Spleen (tissue), 11 donors: ENCODE data around the gene NPR2. TPM values are rescaled to one million over a fixed set of nuclear protein-coding genes. Genes with fewer than 3 reads are reported as not detected.

ENCODE experiments used
- DNase-seq: peaks from one replicate; pipeline ENCODE4 v3.0.0-alpha.2; 2020
- H3K27ac ChIP-seq, 8 donors: fragments of 200-600 bp; sonication (generic) in 7 of 8; 1 replicate in 4 of 8; 2 replicates in 4 of 8; pipeline versions ENCODE4 v1.5.0 to v1.8.0; 2016 to 2021; ENCODE audit warnings: inconsistent platforms in 4 of 8, mild to moderate bottlenecking in 4 of 8, moderate library complexity in 1 of 8
- H3K27me3 ChIP-seq, 7 donors: fragments of 200-600 bp; sonication (generic) in 6 of 7; replicated peaks in 1 of 7; 1 replicate in 4 of 7; 2 replicates in 3 of 7; pipeline versions ENCODE4 v1.5.0 to v1.8.0; 2016 to 2021; ENCODE audit warnings: inconsistent platforms in 3 of 7, mild to moderate bottlenecking in 1 of 7
- H3K36me3 ChIP-seq, 6 donors: fragments of 200-600 bp; sonication (generic) in 5 of 6; 1 replicate in 4 of 6; 2 replicates in 2 of 6; pipeline versions ENCODE4 v1.5.0 to v1.8.0; 2016 to 2021; ENCODE audit warnings: inconsistent platforms in 2 of 6
- H3K4me1 ChIP-seq, 6 donors: fragments of 200-600 bp; sonication (generic) in 5 of 6; 1 replicate in 3 of 6; 2 replicates in 3 of 6; pipeline versions ENCODE4 v1.5.0 to v1.8.0; 2016 to 2021; ENCODE audit warnings: inconsistent platforms in 3 of 6
- H3K4me3 ChIP-seq, 8 donors: fragments of 200-600 bp; sonication (generic) in 7 of 8; 1 replicate in 4 of 8; 2 replicates in 4 of 8; pipeline versions ENCODE4 v1.5.0 to v1.8.0; 2016 to 2021; ENCODE audit warnings: inconsistent platforms in 4 of 8, mild to moderate bottlenecking in 4 of 8, moderate library complexity in 2 of 8
- H3K9me3 ChIP-seq, 8 donors: fragments of 200-600 bp; sonication (generic) in 7 of 8; 1 replicate in 4 of 8; 2 replicates in 4 of 8; pipeline versions ENCODE4 v1.5.0 to v1.8.0; 2016 to 2021; ENCODE audit warnings: inconsistent platforms in 4 of 8
- POLR2A ChIP-seq, 3 donors: fragments of 450-650 bp; IDR thresholded peaks; one replicate each; pipeline ENCODE4 v1.5.1; 2017; ENCODE audit warnings: antibody characterized with exemption in 3 of 3, mild to moderate bottlenecking in 1 of 3
- POLR2AphosphoS5 ChIP-seq, 3 donors: sonication (generic); formaldehyde crosslinking; IDR thresholded peaks; one replicate each; pipeline ENCODE4 v1.5.1; 2017; ENCODE audit warnings: antibody characterized with exemption in 3 of 3
- WGBS, 5 donors: extraction: QIAGEN DNeasy Blood & Tissue Kit in 3 of 5; methylation state at CpG; one replicate each; pipeline versions ENCODE4 v1.1.5 to v1.1.7; 2013 to 2018; 5-methylcytosine and 5-hydroxymethylcytosine counted together
- intact Hi-C: fragments of 100-400 bp; cut with DNase I; formaldehyde crosslinking; loops from one replicate; pipeline ENCODE4 v1.15.0; 2023; ENCODE audit warnings: low total_unique reads
- polyA plus RNA-seq, 3 donors: library from polyadenylated mRNA; stranded (reverse); fragments of 200-250 nt; gene quantifications; one replicate each; pipeline ENCODE4 v1.2.1, GENCODE V29; 2013
- total RNA-seq, 7 donors: library from RNA; depleted of rRNA in 3 of 7; stranded (reverse); fragments of >200 nt in 3 of 7; fragmentation: NEBNext Ultra II Directional in 4 of 7; extraction: Animal tissue kit (Norgen Biotek cat#: 25700) in 4 of 7; gene quantifications; one replicate each; pipeline versions ENCODE4 v1.1.0 to v1.2.1, GENCODE V29; 2016 to 2021
- TF ChIP-seq, protein P1 (sequence below), 11 experiments: fragments of 200-600 bp in 7 of 11; fragments of 450-650 bp in 4 of 11; sonication (generic) in 4 of 11; IDR thresholded peaks in 8 of 11; conservative IDR thresholded peaks in 3 of 11; 1 replicate in 7 of 11; 2 replicates in 4 of 11; pipeline versions ENCODE4 v1.4.0 to v1.8.0; 2016 to 2021; ENCODE audit warnings: antibody characterized with exemption in 11 of 11, inconsistent platforms in 4 of 11, mild to moderate bottlenecking in 1 of 11
- donor health status: healthy with polysubstance abuse.
- donor health status: DM: no; HTN: no; CAD: no; lungs with moderate emphysema.
- donor health status: DM: no; HTN: no; CAD: no.
- donor health status: Bipolar disorder and iron deficiency.
- donor health status: healthy.
- donor health status: DM: no; HTN: no; CAD: no.
- donor health status: DM: yes; HTN: yes; CAD: no.

Gene NPR2
- total and polyA plus RNA-seq, 10 donors, result 5.8 to 17.1 (median 7.5) TPM

DNA sequence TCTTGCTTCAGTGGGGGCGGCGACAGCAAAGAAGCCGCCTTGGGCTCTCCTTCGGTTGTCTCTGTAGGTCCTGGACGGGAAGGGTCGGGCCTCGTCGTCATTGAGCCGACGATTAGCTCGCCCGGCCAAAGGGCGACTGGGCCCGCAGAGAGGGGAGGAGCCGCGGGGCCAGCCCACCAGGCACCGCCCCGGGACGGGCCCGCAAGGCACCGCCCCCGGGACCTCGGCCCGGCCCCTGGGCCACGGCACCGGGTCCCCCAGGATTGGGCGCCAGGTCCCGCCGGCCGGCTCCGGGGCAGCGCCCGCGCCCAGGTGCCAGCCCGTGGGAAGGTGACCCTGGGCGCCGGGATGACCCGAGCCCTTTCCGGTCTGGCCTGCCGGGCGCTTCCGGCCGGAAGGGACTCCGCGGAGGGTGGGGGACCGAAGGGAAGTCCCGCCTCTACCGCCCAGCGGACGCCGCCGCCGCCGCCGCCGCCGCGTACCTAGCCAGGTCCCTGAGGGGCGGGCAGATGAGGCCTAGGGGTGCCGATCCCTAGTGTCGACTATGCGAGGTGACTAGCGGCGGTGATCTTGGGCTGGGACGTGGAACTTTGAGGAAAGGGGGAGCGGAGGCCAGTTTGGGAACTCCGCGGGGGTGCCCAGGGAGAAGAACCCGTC is 42.4 kb upstream of the NPR2 start, which contains the start of the genes GBA2 and RGP1:
GBA2 (minus strand) TSS at position 371 of the 657 bp plus-strand sequence. CDS start 524 bp downstream, outside the sequence.
RGP1 (plus strand) TSS at position 430 of the 657 bp plus-strand sequence. CDS start 469 bp downstream, outside the sequence.
- H3K36me3 ChIP-seq, result peaks cover 0 to 58% (median 45%) of the 10 kb centered on the region in 6 donors
- H3K9me3 ChIP-seq, result no peaks in the 10 kb centered on the region
- H3K4me1 ChIP-seq, result peaks cover 34 to 73% (median 54%) of the 10 kb centered on the region in 6 donors
- 0 to 1% (median 0%) methylated on average over 22 to 69 of the region's 69 CpGs for WGBS, 5 donors
- TF ChIP-seq POLR2A (IDR thresholded peaks at IDR 0.05) (peak in 2 of 3 donors; percentile 20 to 44), POLR2AphosphoS5 (IDR thresholded peaks at IDR 0.05) (peak; percentile 87 to 89 (median 89))
- TF ChIP-seq, protein P1, sequence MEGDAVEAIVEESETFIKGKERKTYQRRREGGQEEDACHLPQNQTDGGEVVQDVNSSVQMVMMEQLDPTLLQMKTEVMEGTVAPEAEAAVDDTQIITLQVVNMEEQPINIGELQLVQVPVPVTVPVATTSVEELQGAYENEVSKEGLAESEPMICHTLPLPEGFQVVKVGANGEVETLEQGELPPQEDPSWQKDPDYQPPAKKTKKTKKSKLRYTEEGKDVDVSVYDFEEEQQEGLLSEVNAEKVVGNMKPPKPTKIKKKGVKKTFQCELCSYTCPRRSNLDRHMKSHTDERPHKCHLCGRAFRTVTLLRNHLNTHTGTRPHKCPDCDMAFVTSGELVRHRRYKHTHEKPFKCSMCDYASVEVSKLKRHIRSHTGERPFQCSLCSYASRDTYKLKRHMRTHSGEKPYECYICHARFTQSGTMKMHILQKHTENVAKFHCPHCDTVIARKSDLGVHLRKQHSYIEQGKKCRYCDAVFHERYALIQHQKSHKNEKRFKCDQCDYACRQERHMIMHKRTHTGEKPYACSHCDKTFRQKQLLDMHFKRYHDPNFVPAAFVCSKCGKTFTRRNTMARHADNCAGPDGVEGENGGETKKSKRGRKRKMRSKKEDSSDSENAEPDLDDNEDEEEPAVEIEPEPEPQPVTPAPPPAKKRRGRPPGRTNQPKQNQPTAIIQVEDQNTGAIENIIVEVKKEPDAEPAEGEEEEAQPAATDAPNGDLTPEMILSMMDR (IDR thresholded peaks at IDR 0.05 in 8 of 11, conservative IDR thresholded peaks at IDR 0.05 in 3 of 11), result peak in 1 of 11 experiments; percentile 22
- intact Hi-C loops, result loop anchor here (10.0 kb wide), 1 partner anchor 56 kb away; no protein-coding TSS in a partner anchor
- no peaks in the 10 kb centered on the region for H3K27me3 ChIP-seq
- peak; percentile 96 for DNase-seq
- peak within 1 kb of the TSS; percentile 63 to 96 (median 80) for H3K4me3 ChIP-seq
- H3K27ac ChIP-seq, result peak within 1 kb of the TSS; percentile 89 to 99 (median 93)

DNA sequence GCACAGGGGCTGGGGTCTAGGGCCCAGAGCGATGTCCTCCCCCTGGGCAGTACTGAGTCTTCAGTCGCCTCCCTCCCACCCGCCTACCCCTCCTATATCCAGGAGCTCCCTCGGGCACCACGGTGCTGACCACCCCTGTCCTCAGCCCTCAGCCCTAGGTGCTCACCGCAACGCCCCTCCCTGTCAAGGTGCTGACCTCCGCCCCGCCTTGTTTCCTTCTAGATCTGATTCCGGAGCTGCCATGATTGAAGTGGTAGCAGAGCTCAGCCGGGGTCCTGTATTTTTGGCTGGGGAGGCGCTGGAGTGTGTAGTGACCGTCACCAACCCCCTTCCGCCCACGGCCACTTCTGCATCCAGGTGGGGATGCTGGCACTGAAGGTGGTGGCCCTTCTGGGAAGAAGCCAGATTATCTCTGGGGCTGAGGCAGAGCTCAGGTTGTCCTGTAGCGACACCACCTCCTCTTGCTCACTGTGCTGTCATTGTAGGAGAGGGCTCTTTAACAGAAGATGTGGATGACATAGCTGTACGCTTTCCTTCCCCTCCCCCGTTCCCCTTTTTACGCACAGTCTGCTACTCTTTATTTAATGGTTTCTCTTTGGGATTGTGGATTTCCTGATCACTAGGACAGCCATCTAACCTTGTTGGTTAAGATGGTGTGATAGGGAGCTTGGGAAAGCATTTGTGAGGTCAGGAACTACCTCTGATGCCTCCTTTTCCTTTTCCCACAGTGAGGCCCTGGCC is 41.7 kb upstream of the NPR2 start:
- intact Hi-C loops, result loop anchor here (10.0 kb wide), 1 partner anchor 55 kb away; no protein-coding TSS in a partner anchor

DNA sequence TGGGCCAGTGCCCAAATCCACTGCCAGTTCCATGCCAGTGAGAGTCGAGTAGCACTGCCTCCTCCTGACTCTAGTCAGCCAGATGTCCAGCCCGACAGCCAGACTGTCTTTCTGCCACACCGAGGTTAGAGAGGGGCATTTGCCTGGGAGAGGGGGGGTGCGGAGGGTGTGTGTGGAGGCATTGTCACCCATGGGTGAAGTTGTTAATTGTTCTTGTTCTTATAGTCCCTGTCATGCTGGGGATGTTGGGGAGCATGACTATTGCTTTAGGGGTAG is 41.2 kb upstream of the NPR2 start:
- Histone ChIP-seq H3K27ac (peak overlapping the region; percentile 89 to 99 (median 93)), H3K9me3 (no peaks in the 10 kb centered on the region), H3K4me3 (peak overlapping the region in 6 of 8 donors; percentile 69 to 96 (median 80)), H3K36me3 (peaks cover 0 to 58% (median 40%) of the 10 kb centered on the region in 6 donors), H3K4me1 (peaks cover 31 to 67% (median 48%) of the 10 kb centered on the region in 6 donors), H3K27me3 (no peaks in the 10 kb centered on the region)
- no peak for TF ChIP-seq POLR2A (IDR thresholded peaks at IDR 0.05)
- TF ChIP-seq, protein P1 (IDR thresholded peaks at IDR 0.05 in 8 of 11, conservative IDR thresholded peaks at IDR 0.05 in 3 of 11), result no peak
- TF ChIP-seq POLR2AphosphoS5 (IDR thresholded peaks at IDR 0.05), result no peak
- no peak for DNase-seq
- intact Hi-C loops, result no loop called here
- 64 to 73% (median 68%) methylated on average over 4 of the region's 4 CpGs for WGBS, 5 donors

More for the DNA sequence above, 41.7 kb upstream of the NPR2 start:
- peak in 1 of 3 donors; percentile 11 for TF ChIP-seq POLR2A (IDR thresholded peaks at IDR 0.05)
- TF ChIP-seq, protein P1 (IDR thresholded peaks at IDR 0.05 in 8 of 11, conservative IDR thresholded peaks at IDR 0.05 in 3 of 11), result no peak
- peak in 1 of 3 donors; percentile 27 for TF ChIP-seq POLR2AphosphoS5 (IDR thresholded peaks at IDR 0.05)
- DNase-seq, result peak; percentile 90
- peaks cover 0 to 58% (median 43%) of the 10 kb centered on the region in 6 donors for H3K36me3 ChIP-seq
- H3K4me1 ChIP-seq, result peaks cover 34 to 70% (median 52%) of the 10 kb centered on the region in 6 donors
- WGBS, 5 donors, result 2 to 10% (median 5%) methylated on average over 10 to 19 of the region's 19 CpGs
- H3K4me3 ChIP-seq, result peak overlapping the region; percentile 63 to 96 (median 80)
- no peaks in the 10 kb centered on the region for H3K27me3 ChIP-seq
- H3K27ac ChIP-seq, result peak overlapping the region; percentile 89 to 99 (median 93)
- H3K9me3 ChIP-seq, result no peaks in the 10 kb centered on the region
